Prostate gland (tissue), 2 donors: ENCODE measurements around the gene NEURL1. TPM values are rescaled to one million over a fixed set of nuclear protein-coding genes. Genes with fewer than 3 reads are reported as not detected.

Experiments
- DNase-seq: peaks from one replicate; pipeline ENCODE4 v3.0.0-alpha.2; 2019; ENCODE audit warnings: low spot score
- H3K27ac ChIP-seq, 2 donors: fragments of 200-600 bp; sonication (generic); 2 replicates each; pipeline ENCODE4 v1.5.1; 2017 to 2019
- H3K27me3 ChIP-seq: fragments of 200-600 bp; sonication (generic); replicated peaks from 2 replicates; pipeline ENCODE4 v1.5.1; 2019; ENCODE audit not compliant: insufficient read depth
- H3K36me3 ChIP-seq, 2 donors: fragments of 200-600 bp; sonication (generic); 1 replicate in 1 of 2; 2 replicates in 1 of 2; pipeline versions ENCODE4 v1.5.1 to v1.8.1; 2017 to 2019
- H3K4me1 ChIP-seq: fragments of 200-600 bp; sonication (generic); replicated peaks from 2 replicates; pipeline ENCODE4 v1.5.1; 2019
- H3K4me3 ChIP-seq, 2 donors: fragments of 200-600 bp; sonication (generic); 2 replicates each; pipeline ENCODE4 v1.5.1; 2017 to 2019
- H3K9me3 ChIP-seq: fragments of 200-600 bp; sonication (generic); 2 replicates; pipeline ENCODE4 v1.5.1; 2017
- CTCF ChIP-seq, 4 experiments: fragments of 200-600 bp in 2 of 4; fragments of 450-650 bp in 2 of 4; sonication (generic) in 2 of 4; IDR thresholded peaks; 1 replicate in 3 of 4; 2 replicates in 1 of 4; pipeline ENCODE4 v1.5.1; 2016 to 2019; ENCODE audit warnings: antibody characterized with exemption in 4 of 4, mild to moderate bottlenecking in 2 of 4, moderate library complexity in 2 of 4
- POLR2A ChIP-seq: fragments of 450-650 bp; IDR thresholded peaks from one replicate; pipeline ENCODE4 v1.6.1; 2016; ENCODE audit warnings: antibody characterized with exemption, mild to moderate bottlenecking
- POLR2AphosphoS5 ChIP-seq: sonication (generic); formaldehyde crosslinking; IDR thresholded peaks from one replicate; pipeline ENCODE4 v1.6.1; 2017; ENCODE audit warnings: antibody characterized with exemption
- WGBS: methylation state at CpG from one replicate; pipeline ENCODE4 v1.1.5; 2018; 5-methylcytosine and 5-hydroxymethylcytosine counted together
- intact Hi-C: fragments of 100-400 bp; cut with DNase I; formaldehyde crosslinking; loops from one replicate; pipeline ENCODE4 v1.14.2; 2022
- total RNA-seq, 2 donors: library from RNA; depleted of rRNA; stranded (reverse); fragments of >200 nt; gene quantifications; one replicate each; pipeline ENCODE4 v1.1.0, GENCODE V29; 2016

Gene NEURL1
- total RNA-seq, 2 donors from 2014 or later, result 0.96 to 10.5 TPM

GRCh38 chr10:103598654-103599115 lies 105.2 kb downstream of the NEURL1 start:
- intact Hi-C loops, result no loop called here
- TF ChIP-seq POLR2AphosphoS5 (peak; percentile 74), CTCF (IDR thresholded peaks at IDR 0.05) (peak; percentile 52 to 86 (median 76)), POLR2A (no peak)
- Histone ChIP-seq H3K27me3 (no peaks in the 10 kb centered on the region), H3K4me1 (no peaks in the 10 kb centered on the region), H3K36me3 (no peaks in the 10 kb centered on the region), H3K27ac (no peak overlapping the region), H3K9me3 (no peaks in the 10 kb centered on the region), H3K4me3 (no peak overlapping the region)
- 39% methylated on average over 7 of the region's 7 CpGs for WGBS
- DNase-seq, result peak; percentile 72

- no peak for DNase-seq
- Histone ChIP-seq H3K36me3 (no peaks in the 10 kb centered on the region), H3K4me1 (no peaks in the 10 kb centered on the region), H3K27ac (no peak overlapping the region), H3K27me3 (no peaks in the 10 kb centered on the region), H3K4me3 (no peak overlapping the region), H3K9me3 (no peaks in the 10 kb centered on the region)
- intact Hi-C loops, result no loop called here
- TF ChIP-seq POLR2A, result no peak
- no peak for TF ChIP-seq POLR2AphosphoS5
- no peak for TF ChIP-seq CTCF (IDR thresholded peaks at IDR 0.05)
- 57% methylated on average over 3 of the region's 3 CpGs for WGBS
Measured at GRCh38 chr10:103599211-103599610, 105.7 kb downstream of the NEURL1 start.

GRCh38 chr10:103599907-103600306 lies 106.4 kb downstream of the NEURL1 start:
- no peak for TF ChIP-seq POLR2AphosphoS5
- Histone ChIP-seq H3K27me3 (no peaks in the 10 kb centered on the region), H3K27ac (no peak overlapping the region), H3K4me1 (no peaks in the 10 kb centered on the region), H3K36me3 (no peaks in the 10 kb centered on the region), H3K4me3 (no peak overlapping the region), H3K9me3 (no peaks in the 10 kb centered on the region)
- DNase-seq, result no peak
- 83% methylated on average over 6 of the region's 6 CpGs for whole genome bisulfite sequencing
- intact Hi-C loops, result no loop called here

- TF ChIP-seq POLR2A, result no peak
- TF ChIP-seq POLR2AphosphoS5, result no peak
- no peak for TF ChIP-seq CTCF (IDR thresholded peaks at IDR 0.05)
- no peak overlapping the region for H3K27ac ChIP-seq
- no peaks in the 10 kb centered on the region for H3K9me3 ChIP-seq
- no peak for DNase-seq
- no peaks in the 10 kb centered on the region for H3K36me3 ChIP-seq
- H3K27me3 ChIP-seq, result no peaks in the 10 kb centered on the region
- H3K4me3 ChIP-seq, result no peak overlapping the region
- intact Hi-C loops, result no loop called here
- no peaks in the 10 kb centered on the region for H3K4me1 ChIP-seq
- 82% methylated on average over 6 of the region's 6 CpGs for WGBS
Measured at GRCh38 chr10:103600325-103600724, 106.8 kb downstream of the NEURL1 start.

GRCh38 chr10:103600956-103601569 lies 107.6 kb downstream of the NEURL1 start:
- TF ChIP-seq POLR2AphosphoS5 (no peak), POLR2A (no peak), CTCF (IDR thresholded peaks at IDR 0.05) (no peak)
- Histone ChIP-seq H3K4me1 (no peaks in the 10 kb centered on the region), H3K27me3 (no peaks in the 10 kb centered on the region), H3K4me3 (no peak overlapping the region), H3K9me3 (no peaks in the 10 kb centered on the region), H3K36me3 (no peaks in the 10 kb centered on the region), H3K27ac (no peak overlapping the region)
- intact Hi-C loops, result no loop called here
- 77% methylated on average over 7 of the region's 7 CpGs for WGBS
- no peak for DNase-seq
